ENCODE measurements around the gene CENPM. TPM values are rescaled to one million over a fixed set of nuclear protein-coding genes. Genes with fewer than 3 reads are reported as not detected.
A peak's percentile ranks its signal among the peaks of the same experiment; 100 is the strongest.

Gene CENPM
- total RNA-seq, 2 donors from 2014 or later, result 28.5 to 43.1 TPM

DNA sequence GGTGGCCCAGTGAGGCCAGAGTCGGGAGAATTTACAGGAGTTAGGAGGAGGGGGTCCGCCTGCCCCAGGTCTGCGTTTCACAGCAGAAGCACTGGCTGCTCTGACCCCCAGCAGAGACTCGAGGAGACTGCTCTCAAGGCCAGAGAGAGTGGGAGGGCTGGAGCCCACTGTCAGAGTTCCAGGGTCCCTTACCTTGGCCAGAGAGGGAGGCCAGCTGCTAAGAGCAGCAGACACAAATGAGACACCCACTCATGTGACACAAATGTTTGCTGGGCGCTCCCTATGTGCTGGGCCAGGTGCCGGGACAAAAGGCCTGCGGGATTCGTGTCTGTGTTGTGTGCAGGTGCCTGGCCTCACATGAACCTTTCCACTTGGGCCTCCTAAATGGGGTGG is 17.5 kb downstream of the CENPM start:
- Mint-ChIP-seq H3K9me3 (no peaks in the 10 kb centered on the region), H3K36me3 (ENCODE audit: low read depth) (no peaks in the 10 kb centered on the region), H3K4me3 (no peak overlapping the region), H3K4me1 (no peaks in the 10 kb centered on the region), H3K27me3 (ENCODE audit: insufficient read depth) (peaks cover 37% of the 10 kb centered on the region), H3K27ac (no peak overlapping the region)
- H3K9ac ChIP-seq (ENCODE audit: extremely low read depth, low read length, poor library complexity, severe bottlenecking), result no peak overlapping the region
- H3K9me3 ChIP-seq (ENCODE audit: control insufficient read depth, low read length), result no peaks in the 10 kb centered on the region
- DNase-seq, result peak; percentile 52
- H3K27me3 ChIP-seq (ENCODE audit: control insufficient read depth, insufficient read depth, low read length, poor library complexity, severe bottlenecking), result peaks cover 26% of the 10 kb centered on the region
- no peak overlapping the region for H3K27ac ChIP-seq (ENCODE audit: low read depth, low read length)
- no peaks in the 10 kb centered on the region for H3K4me1 ChIP-seq (ENCODE audit: control insufficient read depth, insufficient read depth, low read length)
- WGBS, 2 experiments (ENCODE audit: insufficient coverage in 1 of 2, insufficient read length in 1 of 2), result 74 to 81% methylated on average over 4 to 8 of the region's 8 CpGs
- no peak for TF ChIP-seq CTCF (conservative IDR thresholded peaks at IDR 0.05)
- H3K36me3 ChIP-seq (ENCODE audit: control insufficient read depth, insufficient read depth, low read length), result no peaks in the 10 kb centered on the region
- no peak overlapping the region for H3K4me3 ChIP-seq (ENCODE audit: low read length)

GRCh38 chr22:41928593-41929417 is 18.1 kb downstream of the CENPM start:
- Histone ChIP-seq H3K9me3 (ENCODE audit: control insufficient read depth, low read length) (no peaks in the 10 kb centered on the region), H3K4me1 (ENCODE audit: control insufficient read depth, insufficient read depth, low read length) (no peaks in the 10 kb centered on the region), H3K4me3 (ENCODE audit: low read length) (no peak overlapping the region), H3K36me3 (ENCODE audit: control insufficient read depth, insufficient read depth, low read length) (no peaks in the 10 kb centered on the region), H3K9ac (ENCODE audit: extremely low read depth, low read length, poor library complexity, severe bottlenecking) (no peak overlapping the region), H3K27me3 (ENCODE audit: control insufficient read depth, insufficient read depth, low read length, poor library complexity, severe bottlenecking) (peaks cover 27% of the 10 kb centered on the region), H3K27ac (ENCODE audit: low read depth, low read length) (no peak overlapping the region)
- Mint-ChIP-seq H3K27ac (no peak overlapping the region), H3K9me3 (no peaks in the 10 kb centered on the region), H3K4me1 (no peaks in the 10 kb centered on the region), H3K27me3 (ENCODE audit: insufficient read depth) (peaks cover 44% of the 10 kb centered on the region), H3K36me3 (ENCODE audit: low read depth) (no peaks in the 10 kb centered on the region), H3K4me3 (no peak overlapping the region)
- no peak for TF ChIP-seq CTCF (conservative IDR thresholded peaks at IDR 0.05)
- peak; percentile 45 for DNase-seq
- 82 to 93% methylated on average over 2 to 14 of the region's 14 CpGs for WGBS, 2 experiments (ENCODE audit: insufficient coverage in 1 of 2, insufficient read length in 1 of 2)

GRCh38 chr22:41927813-41928212 is 19.1 kb downstream of the CENPM start:
- H3K9me3 Mint-ChIP-seq, result no peaks in the 10 kb centered on the region
- H3K4me3 Mint-ChIP-seq, result no peak overlapping the region
- 83 to 87% methylated on average over 5 to 6 of the region's 6 CpGs for WGBS, 2 experiments (ENCODE audit: insufficient coverage in 1 of 2, insufficient read length in 1 of 2)

More at GRCh38 chr22:41927813-41928212, 19.1 kb downstream of the CENPM start:
- no peak overlapping the region for H3K27ac ChIP-seq (ENCODE audit: low read depth, low read length)
- peaks cover 53% of the 10 kb centered on the region for H3K27me3 Mint-ChIP-seq (ENCODE audit: insufficient read depth)
- TF ChIP-seq CTCF (conservative IDR thresholded peaks at IDR 0.05), result no peak
- no peak for DNase-seq
- no peaks in the 10 kb centered on the region for H3K36me3 Mint-ChIP-seq (ENCODE audit: low read depth)
- H3K27ac Mint-ChIP-seq, result no peak overlapping the region
- H3K9me3 ChIP-seq (ENCODE audit: control insufficient read depth, low read length), result no peaks in the 10 kb centered on the region
- no peaks in the 10 kb centered on the region for H3K36me3 ChIP-seq (ENCODE audit: control insufficient read depth, insufficient read depth, low read length)
- H3K4me3 ChIP-seq (ENCODE audit: low read length), result no peak overlapping the region
- no peak overlapping the region for H3K9ac ChIP-seq (ENCODE audit: extremely low read depth, low read length, poor library complexity, severe bottlenecking)
- H3K27me3 ChIP-seq (ENCODE audit: control insufficient read depth, insufficient read depth, low read length, poor library complexity, severe bottlenecking), result peaks cover 37% of the 10 kb centered on the region
- H3K4me1 Mint-ChIP-seq, result no peaks in the 10 kb centered on the region
- no peaks in the 10 kb centered on the region for H3K4me1 ChIP-seq (ENCODE audit: control insufficient read depth, insufficient read depth, low read length)
